Measurements from ENCODE around the gene SERPING1.

Gene SERPING1

DNA sequence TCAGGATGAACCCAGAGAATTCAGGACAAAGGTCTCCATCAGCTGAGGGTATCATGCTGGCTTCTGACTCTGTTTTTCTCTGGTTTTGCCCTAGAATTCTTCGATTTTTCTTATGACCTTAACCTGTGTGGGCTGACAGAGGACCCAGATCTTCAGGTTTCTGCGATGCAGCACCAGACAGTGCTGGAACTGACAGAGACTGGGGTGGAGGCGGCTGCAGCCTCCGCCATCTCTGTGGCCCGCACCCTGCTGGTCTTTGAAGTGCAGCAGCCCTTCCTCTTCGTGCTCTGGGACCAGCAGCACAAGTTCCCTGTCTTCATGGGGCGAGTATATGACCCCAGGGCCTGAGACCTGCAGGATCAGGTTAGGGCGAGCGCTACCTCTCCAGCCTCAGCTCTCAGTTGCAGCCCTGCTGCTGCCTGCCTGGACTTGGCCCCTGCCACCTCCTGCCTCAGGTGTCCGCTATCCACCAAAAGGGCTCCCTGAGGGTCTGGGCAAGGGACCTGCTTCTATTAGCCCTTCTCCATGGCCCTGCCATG, 16.8 kb downstream of the SERPING1 start:
- DNase-seq (ENCODE audit: low spot score): no peak
- TF ChIP-seq, protein P1, sequence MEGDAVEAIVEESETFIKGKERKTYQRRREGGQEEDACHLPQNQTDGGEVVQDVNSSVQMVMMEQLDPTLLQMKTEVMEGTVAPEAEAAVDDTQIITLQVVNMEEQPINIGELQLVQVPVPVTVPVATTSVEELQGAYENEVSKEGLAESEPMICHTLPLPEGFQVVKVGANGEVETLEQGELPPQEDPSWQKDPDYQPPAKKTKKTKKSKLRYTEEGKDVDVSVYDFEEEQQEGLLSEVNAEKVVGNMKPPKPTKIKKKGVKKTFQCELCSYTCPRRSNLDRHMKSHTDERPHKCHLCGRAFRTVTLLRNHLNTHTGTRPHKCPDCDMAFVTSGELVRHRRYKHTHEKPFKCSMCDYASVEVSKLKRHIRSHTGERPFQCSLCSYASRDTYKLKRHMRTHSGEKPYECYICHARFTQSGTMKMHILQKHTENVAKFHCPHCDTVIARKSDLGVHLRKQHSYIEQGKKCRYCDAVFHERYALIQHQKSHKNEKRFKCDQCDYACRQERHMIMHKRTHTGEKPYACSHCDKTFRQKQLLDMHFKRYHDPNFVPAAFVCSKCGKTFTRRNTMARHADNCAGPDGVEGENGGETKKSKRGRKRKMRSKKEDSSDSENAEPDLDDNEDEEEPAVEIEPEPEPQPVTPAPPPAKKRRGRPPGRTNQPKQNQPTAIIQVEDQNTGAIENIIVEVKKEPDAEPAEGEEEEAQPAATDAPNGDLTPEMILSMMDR (IDR thresholded peaks at IDR 0.05; ENCODE audit: extremely low read depth, missing control alignments): no peak

- no peak for DNase-seq (ENCODE audit: low spot score)
- TF ChIP-seq, protein P1 (IDR thresholded peaks at IDR 0.05; ENCODE audit: extremely low read depth, missing control alignments): no peak
Observed at GRCh38 chr11:57615308-57615707, 17.8 kb downstream of the SERPING1 start.

DNA sequence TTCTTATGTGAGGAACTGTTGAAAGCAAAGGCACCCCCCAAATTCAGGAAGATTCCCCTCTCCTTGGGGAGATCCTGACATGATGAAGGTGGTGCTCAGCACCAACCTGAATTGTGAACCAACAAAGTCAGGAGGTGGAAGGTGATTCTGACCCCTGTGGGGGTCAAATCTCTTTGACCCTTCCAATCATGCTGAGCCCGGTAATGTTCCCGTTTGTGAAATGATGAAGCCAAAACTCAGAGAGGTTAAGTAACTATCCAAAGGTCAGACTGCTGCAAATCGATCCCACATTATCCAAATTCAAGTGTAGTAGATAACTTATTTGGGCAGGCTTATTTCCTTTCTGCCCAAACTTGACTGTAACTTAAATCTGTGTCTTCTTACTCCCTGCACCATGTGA, 19.1 kb downstream of the SERPING1 start:
- no peak for DNase-seq (ENCODE audit: low spot score)
- TF ChIP-seq, protein P1 (IDR thresholded peaks at IDR 0.05; ENCODE audit: extremely low read depth, missing control alignments): no peak

DNA sequence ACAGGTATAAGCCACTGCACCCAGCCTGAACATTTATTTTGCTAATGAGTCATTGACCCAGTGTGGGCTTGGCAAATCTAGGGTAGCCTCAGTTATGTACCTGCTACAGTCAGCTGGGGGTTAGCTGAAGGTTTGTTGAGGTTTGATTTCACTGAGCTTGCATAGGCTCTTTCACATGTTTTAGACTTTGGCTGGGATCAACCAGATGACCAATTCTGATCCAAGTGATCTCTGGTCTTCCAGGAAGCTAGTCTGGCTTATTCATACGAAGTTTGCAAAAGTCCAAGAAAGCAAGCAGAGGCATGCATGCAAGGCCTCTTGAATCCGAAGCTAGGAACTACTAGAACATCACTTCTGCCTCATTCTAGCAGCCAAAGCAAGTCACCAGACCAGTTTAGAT, 21.0 kb downstream of the SERPING1 start:
- TF ChIP-seq, protein P1 (IDR thresholded peaks at IDR 0.05; ENCODE audit: extremely low read depth, missing control alignments): no peak

GRCh38 chr11:57619331-57619730, 21.8 kb downstream of the SERPING1 start:
- TF ChIP-seq, protein P1 (IDR thresholded peaks at IDR 0.05; ENCODE audit: extremely low read depth, missing control alignments): no peak
- no peak for DNase-seq (ENCODE audit: low spot score)

More for the DNA sequence above, 21.0 kb downstream of the SERPING1 start:
- DNase-seq (ENCODE audit: low spot score): no peak

- TF ChIP-seq, protein P1 (IDR thresholded peaks at IDR 0.05; ENCODE audit: extremely low read depth, missing control alignments): no peak
- DNase-seq (ENCODE audit: low spot score): no peak
Observed at GRCh38 chr11:57620467-57620866, 23.0 kb downstream of the SERPING1 start.

DNA sequence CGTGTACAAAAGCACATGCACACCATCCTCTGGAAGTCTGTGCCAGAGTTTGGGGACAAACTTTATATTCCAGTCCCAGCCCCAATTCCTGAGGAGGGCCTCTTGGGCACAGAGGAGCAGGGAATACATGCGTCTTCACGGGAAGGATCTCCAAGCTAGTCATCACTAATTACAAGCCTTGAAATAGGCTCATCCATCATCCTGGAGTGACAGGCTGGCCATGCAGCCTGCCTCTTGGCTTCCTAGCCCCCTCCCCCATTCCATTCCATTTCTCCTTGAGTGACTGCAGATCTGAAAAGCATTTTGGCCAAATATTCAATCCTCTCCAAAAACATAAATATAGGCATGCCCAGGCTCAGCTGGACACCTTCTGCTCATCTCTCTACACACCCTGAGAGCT, 24.8 kb downstream of the SERPING1 start:
- DNase-seq (ENCODE audit: low spot score): no peak
- TF ChIP-seq, protein P1 (IDR thresholded peaks at IDR 0.05; ENCODE audit: extremely low read depth, missing control alignments): no peak
